HG03354 (cell line): Measurements from ENCODE around the gene AUTS2.

Experiments
- ATAC-seq: cut with Tn5 transposase; IDR thresholded peaks from one replicate; pipeline ENCODE4 v1.9.1; 2021; ENCODE audit warnings: mild to moderate bottlenecking; ENCODE audit not compliant: unreplicated experiment, poor library complexity, severe bottlenecking

The AUTS2 gene

DNA sequence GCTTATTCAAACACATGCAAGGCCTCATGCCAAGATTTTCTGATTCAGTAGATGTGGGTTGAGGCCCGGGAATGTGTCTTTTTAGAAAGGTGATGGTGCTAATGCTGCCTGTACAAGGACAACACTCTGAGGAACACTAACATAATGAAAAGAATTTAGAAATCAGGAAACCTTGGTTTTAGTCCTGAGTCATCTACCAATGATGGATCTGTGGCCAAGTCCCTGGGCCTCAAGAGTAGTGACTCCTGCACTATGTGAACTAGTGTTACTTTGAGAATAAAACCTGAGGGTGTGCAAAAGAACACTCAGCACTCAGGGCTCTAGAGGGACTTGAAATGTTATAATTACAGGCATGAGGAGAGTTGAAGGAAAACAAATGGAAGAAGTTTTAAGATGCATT lies 792.0 kb downstream of the AUTS2 start:
- ATAC-seq = no peak

DNA sequence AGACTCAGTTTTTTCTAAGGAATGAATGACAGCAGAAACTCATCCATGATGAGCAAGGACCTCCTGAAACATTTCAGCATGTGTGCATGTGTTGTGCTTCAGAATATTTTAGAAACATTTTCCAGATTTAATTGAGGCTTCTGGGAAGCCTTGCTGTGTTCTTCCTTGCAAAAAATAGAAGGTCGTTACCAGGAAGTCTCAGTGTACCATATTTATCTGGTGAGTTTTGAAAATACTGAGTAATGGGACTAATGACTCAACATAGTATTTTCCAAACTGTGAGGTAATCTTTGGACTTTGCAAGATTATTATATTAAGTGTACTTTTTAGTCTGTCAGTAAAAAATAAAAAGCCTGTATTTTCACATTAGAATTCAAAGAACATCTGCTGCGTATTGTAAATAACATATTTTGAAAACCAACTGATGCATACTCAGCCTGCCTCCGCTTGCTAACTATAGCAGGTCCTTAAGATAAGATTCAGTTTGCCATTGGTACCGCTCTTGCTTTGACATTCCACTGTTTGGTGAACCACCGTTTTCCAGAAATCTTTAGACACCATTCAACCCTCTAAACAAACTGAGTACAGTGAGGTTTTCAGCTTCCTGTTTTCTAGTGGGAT lies 794.1 kb downstream of the AUTS2 start:
- no peak for ATAC-seq

DNA sequence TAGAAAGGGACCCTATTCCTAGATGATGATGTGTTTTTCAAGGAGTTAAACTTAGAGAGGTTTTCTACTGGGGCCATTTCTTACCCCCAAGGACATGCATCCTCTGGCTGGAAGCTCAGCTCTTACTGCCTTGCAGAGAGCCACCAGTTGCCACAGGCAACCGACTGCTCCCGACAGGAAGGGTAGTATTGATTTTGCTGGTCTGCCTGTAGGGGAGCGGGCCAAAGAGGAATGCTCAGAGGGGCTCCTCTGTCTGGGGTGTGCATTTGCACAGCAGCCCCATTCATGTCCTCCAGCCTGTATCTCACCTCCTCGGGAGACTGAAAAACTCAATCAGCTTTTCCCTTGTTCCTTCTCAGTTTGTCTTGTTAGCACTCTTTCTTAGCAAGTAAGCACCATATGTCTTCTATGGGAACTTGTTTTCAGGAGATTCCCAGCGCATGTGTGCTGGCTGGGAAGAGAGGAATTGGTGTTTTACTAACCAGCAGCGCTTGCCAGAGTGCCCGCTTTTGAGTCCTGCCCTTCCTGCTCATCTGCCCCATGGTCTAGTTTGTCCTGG lies 794.7 kb downstream of the AUTS2 start:
- no peak for ATAC-seq

DNA sequence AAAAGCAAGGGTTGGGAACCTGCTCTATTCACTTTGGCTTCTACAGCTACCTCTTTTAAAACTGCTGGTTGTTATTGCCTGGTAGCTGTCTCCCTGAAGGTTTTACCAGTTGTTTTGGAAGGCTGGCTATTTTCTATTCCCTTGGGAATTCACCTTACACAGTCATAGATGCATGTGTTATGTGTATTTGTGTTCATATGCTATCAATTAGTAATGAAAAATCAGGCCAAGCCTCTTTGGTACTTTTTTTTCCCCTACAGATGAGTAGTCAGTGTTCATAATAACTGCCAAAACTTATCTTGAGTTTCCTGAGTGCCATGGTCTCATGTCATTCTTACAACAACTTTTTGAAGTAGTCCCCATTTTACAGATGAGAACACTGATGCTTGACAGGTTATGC lies 795.7 kb downstream of the AUTS2 start:
- ATAC-seq = no peak

DNA sequence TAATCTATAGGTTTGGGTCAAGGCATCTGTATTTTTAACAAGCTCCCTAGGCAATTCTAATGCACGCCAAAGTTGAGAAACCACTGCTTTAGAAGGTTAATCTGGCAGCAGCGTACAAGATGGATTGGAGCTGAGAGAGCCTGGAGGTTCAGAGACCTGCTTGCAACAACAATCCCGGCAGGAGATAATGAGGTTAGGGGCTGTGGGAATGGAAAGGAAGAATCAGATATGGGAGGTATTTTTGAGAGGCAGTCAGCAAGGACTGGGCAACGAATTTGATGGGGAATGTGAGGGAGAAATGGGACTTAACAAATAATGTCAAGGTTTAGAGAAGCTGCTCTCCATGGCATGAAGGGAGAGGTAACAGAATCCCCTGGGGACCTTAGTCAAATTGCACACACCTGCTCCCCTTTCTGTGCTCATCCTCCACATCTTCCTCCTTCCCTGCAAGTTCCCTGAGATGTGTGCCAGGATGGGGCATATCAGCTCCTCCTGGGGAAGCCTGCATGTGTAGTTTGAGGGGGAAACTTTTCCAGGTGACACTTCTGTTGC lies 802.6 kb downstream of the AUTS2 start:
- no peak for ATAC-seq

DNA sequence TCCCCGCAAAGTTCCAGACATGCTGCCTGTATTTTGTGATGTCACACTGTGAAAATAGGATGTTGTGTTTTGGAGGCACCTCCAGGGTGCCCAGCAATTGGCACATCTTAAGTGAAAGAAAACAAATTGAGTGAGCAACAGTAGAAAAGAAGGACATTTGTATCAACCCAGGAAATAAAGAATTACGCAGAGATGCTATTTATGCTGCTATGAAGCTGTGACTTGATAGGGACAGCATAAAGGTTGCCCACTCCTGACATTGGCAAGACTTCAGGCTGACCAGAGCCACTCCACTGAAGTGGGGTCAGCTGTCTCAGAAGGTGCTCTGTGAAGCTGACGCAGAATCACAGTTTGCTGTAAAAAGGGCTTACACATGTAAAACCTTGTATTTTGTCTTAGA lies 803.8 kb downstream of the AUTS2 start:
- no peak for ATAC-seq

DNA sequence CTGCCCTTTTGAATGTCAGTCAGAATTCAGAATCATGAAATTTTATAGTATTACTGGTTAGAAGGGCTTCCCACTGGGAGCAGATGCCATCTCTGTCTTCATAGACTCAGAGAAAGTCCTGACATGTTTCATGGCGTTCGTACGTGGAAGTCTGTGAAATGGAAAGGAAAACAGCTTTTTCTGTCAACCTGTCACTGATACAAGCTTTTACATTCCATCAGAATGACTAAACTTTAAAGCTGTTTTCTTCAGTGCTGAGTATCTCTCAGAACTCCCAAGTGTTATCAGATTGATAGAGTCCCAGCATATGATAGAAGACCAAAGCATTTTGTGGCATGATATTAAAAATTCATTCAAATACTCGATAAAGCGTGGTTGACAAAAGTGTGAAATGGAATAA lies 807.0 kb downstream of the AUTS2 start:
- ATAC-seq = no peak

DNA sequence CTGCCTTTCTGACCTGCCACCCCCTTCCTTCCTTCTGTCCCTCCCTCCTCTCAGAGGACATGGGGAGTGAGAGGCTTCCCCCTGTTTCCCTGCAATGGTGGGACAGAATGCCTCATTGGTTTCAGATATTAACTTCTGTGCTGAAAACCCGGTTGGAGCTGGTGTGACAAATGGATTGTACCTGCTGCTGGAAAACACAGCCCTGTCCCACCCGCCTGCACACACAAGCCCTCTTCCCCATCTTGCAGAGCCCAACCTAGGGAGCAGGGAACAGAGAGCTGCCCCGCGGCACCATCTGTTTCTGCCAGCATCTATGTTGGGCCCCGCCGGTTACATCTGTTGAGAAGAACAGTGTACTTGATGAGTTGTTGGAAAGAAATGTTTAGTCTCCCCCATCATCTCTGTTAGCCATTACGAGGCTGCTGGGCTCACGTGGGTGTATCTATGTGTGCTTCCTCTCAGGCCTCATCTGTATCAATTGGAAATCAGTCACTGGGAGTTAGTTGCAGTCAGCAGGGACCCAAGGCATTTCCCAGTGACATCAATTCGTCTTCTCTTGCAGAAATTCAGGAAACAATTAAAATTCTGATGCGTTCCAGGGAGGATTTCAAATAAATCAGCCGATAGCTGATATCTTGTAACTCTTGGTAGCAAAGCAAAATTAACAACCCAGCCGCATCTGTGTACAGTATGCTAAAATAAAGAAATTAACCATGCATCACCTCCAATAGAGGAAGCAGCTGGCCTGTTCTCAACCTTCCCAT lies 808.1 kb downstream of the AUTS2 start:
- no peak for ATAC-seq

DNA sequence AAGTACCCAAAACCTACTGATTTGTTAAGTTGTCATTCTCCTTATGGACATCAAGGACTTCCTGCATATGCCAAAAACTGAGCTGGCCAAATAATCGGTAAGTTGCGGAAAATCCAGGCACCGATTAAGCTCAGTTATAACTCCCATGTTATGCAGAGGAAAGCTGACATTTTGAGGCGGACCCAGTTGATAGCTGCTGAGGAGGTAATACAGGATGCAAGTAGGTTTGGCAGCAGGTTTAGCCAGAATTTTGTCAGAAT lies 808.6 kb downstream of the AUTS2 start:
- ATAC-seq = no peak

DNA sequence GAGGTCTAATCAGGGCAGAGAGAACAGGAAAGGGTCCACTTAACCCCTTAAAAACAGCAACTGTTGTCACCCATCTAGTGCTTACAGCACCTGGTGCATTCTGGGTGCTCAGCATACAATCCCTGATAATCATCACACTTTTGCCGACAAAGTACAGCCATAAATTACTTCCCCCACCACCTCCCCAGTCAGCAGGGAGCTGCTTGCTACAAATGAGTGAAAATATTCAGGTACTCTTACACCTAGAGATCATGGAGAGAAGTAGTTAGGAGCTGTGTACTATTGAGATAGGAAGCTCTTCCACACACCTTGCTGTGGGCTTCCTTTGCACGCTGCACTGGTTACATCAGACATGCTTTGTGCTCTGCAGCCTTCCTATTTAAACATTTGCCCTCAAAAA lies 810.2 kb downstream of the AUTS2 start:
- no peak for ATAC-seq

DNA sequence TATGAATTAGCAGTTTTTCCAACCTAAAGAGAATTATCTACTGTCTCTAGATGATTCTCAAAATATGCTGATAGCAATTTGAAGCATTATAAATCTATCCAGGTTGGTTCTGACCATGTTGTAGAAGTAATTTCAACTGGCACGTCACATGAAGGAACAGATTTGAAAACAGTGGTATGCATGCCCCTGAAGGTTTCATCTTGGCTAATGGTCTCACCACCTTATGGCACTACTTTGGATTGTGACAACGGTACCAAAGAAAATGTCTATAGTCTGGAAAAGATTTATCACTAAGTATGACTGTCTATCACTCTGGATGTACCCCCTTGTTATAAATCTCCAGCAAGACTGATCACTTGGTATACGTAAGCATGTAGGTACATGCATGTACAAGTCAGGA lies 810.6 kb downstream of the AUTS2 start:
- ATAC-seq = no peak

DNA sequence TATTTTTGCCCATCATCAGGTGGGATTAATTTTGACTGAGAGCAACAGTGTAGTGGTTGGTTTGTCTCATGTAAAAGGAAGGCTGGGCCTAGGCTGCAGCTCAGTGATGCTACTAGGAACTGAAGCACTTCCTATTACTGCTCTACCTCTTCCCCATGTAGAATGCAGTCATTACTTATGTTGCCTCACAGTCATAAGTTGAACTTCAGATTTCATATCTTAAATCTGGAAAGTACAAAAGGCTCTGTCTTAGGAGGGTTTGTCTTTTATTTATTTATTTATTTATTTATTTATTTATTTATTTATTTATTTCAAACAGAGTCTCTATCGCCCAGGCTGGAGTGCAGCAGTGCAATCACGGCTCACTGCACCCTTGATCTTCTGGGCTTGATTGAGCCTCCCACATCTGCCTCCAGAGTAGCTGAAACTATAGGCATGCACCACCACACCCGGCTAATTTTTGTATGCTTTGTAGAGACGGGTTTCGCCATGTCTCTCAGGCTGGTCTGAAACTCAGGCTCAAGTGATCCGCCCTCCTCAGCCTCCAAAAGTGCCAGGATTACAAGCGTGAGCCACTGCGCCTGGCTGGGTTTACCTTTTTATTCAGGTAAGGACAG lies 812.0 kb downstream of the AUTS2 start:
- ATAC-seq = no peak

DNA sequence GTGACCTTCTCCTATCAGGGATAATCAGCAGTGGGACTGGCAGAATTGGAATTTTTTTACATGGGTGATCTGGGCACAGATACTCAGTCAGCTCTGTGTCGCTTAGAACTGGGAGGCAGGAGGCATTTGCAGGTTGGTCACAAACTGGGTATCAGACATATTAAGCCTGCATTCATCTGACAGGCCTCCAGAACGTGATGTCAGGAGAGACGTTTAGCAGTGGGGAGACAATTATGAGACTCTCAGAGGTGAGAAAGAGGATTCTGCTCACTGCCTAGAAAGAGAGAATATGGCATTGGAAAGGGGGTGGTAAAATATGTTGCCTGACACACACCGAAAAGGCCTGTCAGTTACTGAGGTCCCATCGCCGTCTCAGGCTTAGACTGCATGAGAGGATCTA lies 816.1 kb downstream of the AUTS2 start:
- ATAC-seq = no peak

DNA sequence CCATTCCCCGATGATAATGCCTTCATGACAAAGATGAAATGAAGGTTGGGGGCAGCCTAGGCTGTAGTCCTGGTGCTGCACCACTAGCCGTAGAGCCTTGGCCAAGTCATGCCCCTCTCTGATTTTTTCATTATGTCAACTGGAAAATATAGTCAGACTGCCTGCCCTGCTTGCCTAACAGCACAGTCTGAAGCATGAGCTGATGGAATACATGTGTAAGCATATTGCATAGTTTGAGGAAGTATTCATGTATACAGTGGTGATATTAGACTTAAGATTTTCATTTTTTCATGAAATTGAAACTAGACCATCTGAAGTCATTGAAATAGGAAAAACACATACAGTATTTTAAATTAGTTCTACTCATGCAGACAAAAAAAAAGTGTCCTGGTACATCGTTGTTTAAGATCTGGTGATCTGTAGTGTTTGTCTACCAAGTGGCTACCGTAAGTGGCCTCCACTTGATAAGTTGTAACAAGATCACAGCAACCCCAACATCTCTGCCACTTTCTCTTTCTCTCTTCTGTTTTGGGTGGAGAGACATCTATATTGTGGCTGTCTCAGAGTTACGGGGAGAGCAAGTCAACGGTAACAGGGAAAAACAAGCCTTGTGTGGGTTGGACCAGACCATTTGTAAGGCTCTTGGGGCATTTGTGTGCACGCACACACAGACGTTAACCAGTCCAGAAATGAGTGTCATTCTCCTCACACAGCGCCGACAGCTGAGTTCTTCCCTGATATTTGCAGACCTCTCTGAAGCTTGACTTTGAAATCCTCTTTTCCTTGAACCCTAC lies 817.1 kb downstream of the AUTS2 start:
- peak; percentile 50 for ATAC-seq

DNA sequence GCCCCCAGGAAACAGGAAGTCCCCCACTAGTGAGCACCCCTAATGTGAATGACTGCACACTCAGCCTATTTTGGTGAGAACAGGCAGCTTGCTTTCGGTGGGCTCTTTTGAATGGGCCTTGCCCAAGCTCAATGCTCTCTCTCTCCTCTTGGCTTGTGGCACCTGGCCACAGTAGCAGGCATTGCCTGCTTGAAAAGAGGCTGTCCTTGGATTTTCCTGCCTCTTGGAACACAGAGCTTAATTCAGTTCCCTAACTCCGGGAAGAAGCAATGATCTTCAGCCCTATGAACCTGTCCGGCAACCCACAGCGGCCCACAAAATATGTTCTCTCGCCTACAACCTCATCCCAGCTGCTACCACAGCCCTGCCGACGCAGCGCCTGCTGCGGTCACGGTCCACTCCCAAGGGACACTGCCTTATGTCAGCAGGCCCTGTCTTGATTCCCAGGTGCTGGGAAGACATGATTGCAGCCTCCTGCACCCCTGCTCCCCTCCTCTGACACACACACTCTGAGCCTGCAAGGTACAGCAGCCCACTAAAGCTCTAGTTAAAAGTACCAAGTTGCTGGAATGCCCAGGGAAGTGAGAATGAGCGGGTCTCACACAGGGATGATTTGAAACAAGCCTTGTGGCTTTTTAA lies 818.2 kb downstream of the AUTS2 start:
- peak; percentile 45 for ATAC-seq

DNA sequence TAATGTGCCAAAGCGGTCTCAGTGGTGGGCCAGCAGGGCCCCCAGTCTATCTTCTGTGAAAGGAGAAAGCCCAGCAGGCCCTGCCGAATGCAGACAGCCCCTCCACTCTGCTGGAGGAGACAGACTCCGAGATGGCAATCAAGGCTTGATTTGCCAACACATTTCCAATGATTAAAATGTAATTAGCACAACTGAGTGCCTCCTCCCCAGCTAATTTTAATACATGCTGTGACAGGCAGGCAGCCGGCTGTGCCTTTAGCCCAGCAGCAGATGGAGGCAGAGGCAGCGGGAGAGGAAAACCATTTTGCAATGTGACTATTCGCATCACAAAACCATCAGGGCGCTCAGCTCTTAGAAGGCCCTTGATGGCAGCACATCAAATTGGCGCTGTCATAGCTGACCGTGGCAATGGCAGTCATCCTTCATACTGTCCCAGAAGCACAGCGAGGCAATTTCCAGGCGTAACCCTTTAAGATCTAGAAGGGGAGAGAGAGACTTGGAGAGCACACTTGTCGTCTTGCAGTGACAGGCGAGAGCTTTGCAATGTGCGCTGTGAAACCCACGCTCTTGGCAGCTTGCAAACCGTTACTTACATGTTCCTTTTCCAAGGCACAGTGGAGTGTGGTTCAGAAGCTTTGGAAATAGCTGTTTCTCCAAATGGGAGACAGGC lies 818.8 kb downstream of the AUTS2 start:
- ATAC-seq = no peak

DNA sequence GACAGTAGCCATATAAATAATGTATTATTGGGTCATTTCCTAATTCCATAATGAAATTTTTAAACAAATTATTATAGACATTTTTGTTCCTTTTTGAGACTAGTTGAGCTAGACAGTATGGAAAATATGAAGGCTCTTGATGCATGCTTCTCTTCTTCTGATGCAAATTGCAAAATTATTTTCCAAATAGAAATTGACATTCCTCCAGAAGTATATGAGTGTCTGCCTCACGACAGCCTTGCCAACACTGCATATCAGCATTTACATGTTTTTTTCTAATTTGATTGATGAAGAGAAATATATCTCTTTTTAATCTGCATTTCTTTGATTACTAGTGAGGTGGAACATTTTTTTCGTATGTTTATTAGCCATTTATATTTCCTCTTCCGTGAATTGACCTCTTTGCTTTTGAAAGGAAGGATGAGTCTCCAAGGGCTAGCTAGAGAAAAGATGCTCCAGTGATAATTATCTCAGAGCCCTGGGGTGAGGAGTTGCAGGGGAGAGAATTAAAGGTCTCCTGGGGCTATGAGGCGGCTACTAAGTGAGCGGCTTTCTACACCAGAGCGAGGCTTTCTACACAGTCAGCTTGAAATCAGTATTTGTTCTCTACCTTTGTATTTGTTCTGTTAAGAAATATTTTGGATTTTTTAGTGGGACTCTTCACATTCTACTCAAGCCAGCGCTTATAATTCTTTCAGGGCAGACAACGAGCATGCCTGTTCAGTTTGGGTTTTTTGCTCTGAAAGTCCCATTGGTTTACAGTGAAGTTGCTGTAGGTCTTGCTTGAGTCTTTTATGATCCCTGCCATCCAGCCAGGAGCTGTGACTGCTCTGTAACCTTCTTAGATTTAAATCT lies 821.5 kb downstream of the AUTS2 start:
- ATAC-seq = no peak

DNA sequence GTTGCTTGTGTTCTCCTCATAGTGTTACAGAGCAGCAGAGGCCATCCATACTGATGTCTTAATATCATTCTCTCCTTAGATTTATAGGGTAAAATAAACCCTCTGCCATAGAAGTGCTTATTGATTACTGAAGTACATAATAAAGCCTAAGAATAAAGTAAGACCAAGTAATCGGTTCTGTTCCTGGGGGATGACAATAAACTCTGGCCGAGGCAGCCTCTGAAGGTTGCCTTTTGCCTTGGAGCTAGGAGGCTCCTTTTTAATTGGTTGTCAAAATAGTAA lies 822.0 kb downstream of the AUTS2 start:
- ATAC-seq = no peak

DNA sequence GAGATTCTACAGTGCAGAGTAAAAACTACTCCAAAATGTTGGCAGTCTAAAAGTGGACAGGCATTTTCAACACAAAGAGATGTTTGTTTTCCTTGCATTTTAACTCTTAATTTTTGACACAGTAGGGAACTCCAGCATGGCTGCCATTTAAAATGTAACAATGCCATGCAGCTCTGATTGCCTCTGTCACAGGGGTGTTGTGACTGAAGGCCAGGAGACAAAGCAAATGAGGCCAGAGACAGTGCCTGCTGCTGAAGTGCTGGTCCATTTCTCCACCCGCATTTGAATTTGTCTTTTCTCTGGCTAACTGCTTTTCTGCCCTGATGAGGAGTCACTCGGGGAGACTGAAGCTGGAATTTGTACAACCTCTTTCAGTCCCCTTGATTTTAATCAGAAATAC lies 823.0 kb downstream of the AUTS2 start:
- no peak for ATAC-seq
